Measurements from ENCODE around the gene TAF11L4. TPM values are rescaled to one million over a fixed set of nuclear protein-coding genes. Genes with fewer than 3 reads are reported as not detected.
"Not testable (repeated sequence)": the region's sequence is repeated elsewhere in the genome, so short reads cannot be mapped to it uniquely, and the experiment has no call there.

The TAF11L4 gene
- total and polyA plus RNA-seq, 2 experiments from 2014 or later: not detected

DNA sequence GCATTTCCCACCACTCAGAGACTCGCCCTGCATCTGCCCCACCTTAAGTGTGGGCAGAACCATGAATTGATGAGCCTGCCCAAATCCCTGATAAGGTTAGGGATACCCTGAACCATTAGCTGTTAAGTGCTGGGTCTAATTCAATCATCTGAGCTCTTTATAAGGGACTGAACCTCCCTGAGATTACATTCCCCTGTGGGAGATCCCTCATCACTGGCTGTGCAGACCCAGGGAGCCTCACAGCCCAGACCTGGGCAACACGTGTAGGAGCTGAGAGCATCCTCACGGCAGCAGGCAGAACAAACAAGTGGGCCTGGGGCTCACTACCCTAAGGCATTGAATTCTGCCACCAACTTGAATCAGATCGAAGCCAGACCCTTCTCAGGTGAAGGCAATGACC lies 24.2 kb upstream of the TAF11L4 start:
- Histone ChIP-seq H2AFZ (no peak overlapping the region; the same call in 1 of the 2 replicates), H3K9me2 (ENCODE audit: insufficient read depth) (no peaks in the 10 kb centered on the region)

DNA sequence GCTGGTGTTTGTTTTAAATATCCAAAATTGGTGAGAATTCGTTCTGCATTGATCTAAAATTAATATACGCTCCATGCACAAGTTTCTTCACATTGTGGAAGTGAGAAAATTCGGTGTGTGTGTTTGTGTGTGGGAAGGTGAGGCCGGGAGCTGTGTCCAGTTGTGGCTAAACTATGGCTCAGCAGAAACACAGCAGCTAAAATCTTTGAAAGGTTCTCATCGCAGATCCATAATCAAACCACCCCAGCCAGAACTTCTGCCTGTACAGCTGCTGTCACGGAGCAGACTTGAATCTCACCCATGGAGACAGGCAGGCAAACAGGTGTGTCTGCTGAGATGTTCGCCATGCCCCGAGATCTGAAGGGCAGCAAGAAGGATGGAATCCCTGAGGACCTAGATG lies 23.7 kb upstream of the TAF11L4 start, which contains the start of gene TAF11L2:
TAF11L2 (plus strand) TSS at position 301 of the 400 bp plus-strand sequence.
- H3K4me1 ChIP-seq (ENCODE audit: insufficient read depth): not testable (repeated sequence)

More for the DNA sequence above, 24.2 kb upstream of the TAF11L4 start:
- no peaks in the 10 kb centered on the region for H3K79me2 ChIP-seq (replicated peaks; ENCODE audit: insufficient read depth)
- H3K4me3 Mint-ChIP-seq: no peak overlapping the region
- no peak for TF ChIP-seq JUNB (IDR thresholded peaks at IDR 0.05; ENCODE audit: unreplicated experiment)
- no peak for TF ChIP-seq CREB1 (CRISPR knock-in tag; IDR thresholded peaks at IDR 0.05; ENCODE audit: low read depth)
- TF ChIP-seq, protein P1, sequence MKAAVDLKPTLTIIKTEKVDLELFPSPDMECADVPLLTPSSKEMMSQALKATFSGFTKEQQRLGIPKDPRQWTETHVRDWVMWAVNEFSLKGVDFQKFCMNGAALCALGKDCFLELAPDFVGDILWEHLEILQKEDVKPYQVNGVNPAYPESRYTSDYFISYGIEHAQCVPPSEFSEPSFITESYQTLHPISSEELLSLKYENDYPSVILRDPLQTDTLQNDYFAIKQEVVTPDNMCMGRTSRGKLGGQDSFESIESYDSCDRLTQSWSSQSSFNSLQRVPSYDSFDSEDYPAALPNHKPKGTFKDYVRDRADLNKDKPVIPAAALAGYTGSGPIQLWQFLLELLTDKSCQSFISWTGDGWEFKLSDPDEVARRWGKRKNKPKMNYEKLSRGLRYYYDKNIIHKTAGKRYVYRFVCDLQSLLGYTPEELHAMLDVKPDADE (IDR thresholded peaks at IDR 0.05): no peak
- no peak for TF ChIP-seq ZNF331 (CRISPR knock-in tag; IDR thresholded peaks at IDR 0.05; ENCODE audit: low read depth)
- TF ChIP-seq EZH2phosphoT487 (IDR thresholded peaks at IDR 0.05; ENCODE audit: unreplicated experiment): no peak
- no peak for TF ChIP-seq ZNF462 (CRISPR knock-in tag; IDR thresholded peaks at IDR 0.05)
- TF ChIP-seq NANOG (IDR thresholded peaks at IDR 0.05; ENCODE audit: borderline replicate concordance): no peak
- no peaks in the 10 kb centered on the region for H3K27me3 ChIP-seq (ENCODE audit: insufficient read depth)
- H3K4me2 ChIP-seq: no peak overlapping the region
- no peak for DNase-seq (ENCODE audit: low spot score)
- no peaks in the 10 kb centered on the region for H3K27me3 Mint-ChIP-seq (ENCODE audit: insufficient read depth, low read depth, poor library complexity)
- no peak overlapping the region for H3K27ac Mint-ChIP-seq
- ATAC-seq: no peak
- H3K27ac ChIP-seq (ENCODE audit: low read depth): no peak overlapping the region
- H3F3A ChIP-seq (replicated peaks; ENCODE audit: low read depth): no peaks in the 10 kb centered on the region
- no peaks in the 10 kb centered on the region for H3K4me1 ChIP-seq (ENCODE audit: insufficient read depth)
- H3K36me3 ChIP-seq (ENCODE audit: insufficient read depth): no peaks in the 10 kb centered on the region
- H4K20me1 ChIP-seq (replicated peaks; ENCODE audit: insufficient read depth): no peaks in the 10 kb centered on the region
- peaks cover 4% of the 10 kb centered on the region; the same call in 2 of the 3 replicates for H3K4me1 Mint-ChIP-seq
- peaks cover 4% of the 10 kb centered on the region; the same call in 1 of the 3 replicates for H3K9me3 Mint-ChIP-seq
- H3K4me3 ChIP-seq: no peak overlapping the region
- H3K36me3 Mint-ChIP-seq (ENCODE audit: low read depth): no peaks in the 10 kb centered on the region

More for the DNA sequence above, 23.7 kb upstream of the TAF11L4 start, which contains the start of gene TAF11L2:
- H3K4me3 Mint-ChIP-seq; H3K9me2 ChIP-seq (ENCODE audit: insufficient read depth); H3K27ac ChIP-seq (ENCODE audit: low read depth); H3K27ac Mint-ChIP-seq; ATAC-seq; H2AFZ ChIP-seq; H3K36me3 ChIP-seq (ENCODE audit: insufficient read depth); H3K4me2 ChIP-seq; H3K27me3 Mint-ChIP-seq (ENCODE audit: insufficient read depth, low read depth, poor library complexity); H4K20me1 ChIP-seq (replicated peaks; ENCODE audit: insufficient read depth); H3K4me1 Mint-ChIP-seq; DNase-seq (ENCODE audit: low spot score); H3F3A ChIP-seq (replicated peaks; ENCODE audit: low read depth); H3K4me3 ChIP-seq; H3K79me2 ChIP-seq (replicated peaks; ENCODE audit: insufficient read depth); H3K36me3 Mint-ChIP-seq (ENCODE audit: low read depth); H3K27me3 ChIP-seq (ENCODE audit: insufficient read depth); H3K9me3 Mint-ChIP-seq: not testable (repeated sequence)
